GM18517 (cell line): Measurements from ENCODE around the gene CLVS2.

Experiments used
- ATAC-seq: cut with Tn5 transposase; IDR thresholded peaks from one replicate; pipeline ENCODE4 v1.9.1; 2021; ENCODE audit warnings: mild to moderate bottlenecking, moderate library complexity; ENCODE audit not compliant: unreplicated experiment

The CLVS2 gene

GRCh38 chr6:122995921-122996793, at the start of gene CLVS2:
TSS of gene CLVS2 (plus strand) at chr6:122996235. CDS start at chr6:122997778, 1,543 bp downstream.
- no peak for ATAC-seq

- no peak for ATAC-seq
These were observed 48.7 kb upstream of the CLVS2 start for GRCh38 chr6:122947355-122947754.

- ATAC-seq: no peak
These were observed 42.3 kb upstream of the CLVS2 start for GRCh38 chr6:122953766-122954165.

GRCh38 chr6:122956376-122956775, 39.7 kb upstream of the CLVS2 start:
- no peak for ATAC-seq

GRCh38 chr6:122962000-122962624, 33.9 kb upstream of the CLVS2 start:
- no peak for ATAC-seq

- no peak for ATAC-seq
These were observed 26.0 kb upstream of the CLVS2 start for GRCh38 chr6:122969999-122970533.

GRCh38 chr6:122977180-122977579, 18.9 kb upstream of the CLVS2 start:
- ATAC-seq: no peak

- ATAC-seq: no peak
These were observed 11.6 kb upstream of the CLVS2 start for GRCh38 chr6:122984393-122984792.

- no peak for ATAC-seq
These were observed 1.8 kb upstream of the CLVS2 start for GRCh38 chr6:122994256-122994655.

GRCh38 chr6:122996794-122997505, 915 bp downstream of the CLVS2 start:
- no peak for ATAC-seq

- ATAC-seq: no peak
These were observed 1.6 kb downstream of the CLVS2 start for GRCh38 chr6:122997541-122998150.

- no peak for ATAC-seq
These were observed 2.5 kb downstream of the CLVS2 start for GRCh38 chr6:122998403-122998975.

GRCh38 chr6:123000244-123000770, 4.3 kb downstream of the CLVS2 start:
- ATAC-seq: no peak

GRCh38 chr6:123001540-123001939, 5.5 kb downstream of the CLVS2 start:
- ATAC-seq: no peak

- no peak for ATAC-seq
These were observed 11.8 kb downstream of the CLVS2 start for GRCh38 chr6:123007885-123008284.

GRCh38 chr6:123009059-123009458, 13.0 kb downstream of the CLVS2 start:
- no peak for ATAC-seq

- ATAC-seq: no peak
These were observed 18.8 kb downstream of the CLVS2 start for GRCh38 chr6:123014835-123015234.

GRCh38 chr6:123016431-123017103, 20.5 kb downstream of the CLVS2 start:
- ATAC-seq: no peak

GRCh38 chr6:123017104-123017682, 21.2 kb downstream of the CLVS2 start:
- no peak for ATAC-seq
